GM03348 (cell line): ENCODE results near the gene PCDHB13.
A peak's percentile ranks its signal among the peaks of the same experiment; 100 is the strongest.
"Not testable (repeated sequence)": the region's sequence is repeated elsewhere in the genome, so short reads cannot be mapped to it uniquely, and the experiment has no call there.

Source experiments
- DNase-seq: peaks from one replicate; pipeline ENCODE4 v3.0.0; 2012; ENCODE audit warnings: low spot score

PCDHB13 gene

GRCh38 chr5:141201646-141202045, 12.1 kb upstream of the PCDHB13 start:
- not testable (repeated sequence) for DNase-seq

GRCh38 chr5:141208478-141208877, 5.2 kb upstream of the PCDHB13 start, which contains the start of gene PCDHB12:
TSS of gene PCDHB12 (plus strand) at chr5:141208719. CDS start at chr5:141208908, 189 bp downstream.
- peak; percentile 33 for DNase-seq

- DNase-seq, result not testable (repeated sequence)
These were observed 3.4 kb upstream of the PCDHB13 start for GRCh38 chr5:141210281-141210680.

GRCh38 chr5:141210849-141211248, 2.9 kb upstream of the PCDHB13 start:
- DNase-seq, result not testable (repeated sequence)

- not testable (repeated sequence) for DNase-seq
These were observed 864 bp downstream of the PCDHB13 start for GRCh38 chr5:141214583-141214982.

- DNase-seq, result not testable (repeated sequence)
These were observed 1.8 kb downstream of the PCDHB13 start for GRCh38 chr5:141215504-141215903.

GRCh38 chr5:141216035-141216434, 2.3 kb downstream of the PCDHB13 start:
- not testable (repeated sequence) for DNase-seq

GRCh38 chr5:141223112-141223783, 9.5 kb downstream of the PCDHB13 start, which contains the start of gene PCDHB14:
TSS of gene PCDHB14 (plus strand) at chr5:141223343. CDS start at chr5:141223506, 163 bp downstream.
- DNase-seq, result peak; percentile 54

GRCh38 chr5:141224844-141225243, 11.1 kb downstream of the PCDHB13 start:
- DNase-seq, result not testable (repeated sequence)

- not testable (repeated sequence) for DNase-seq
These were observed 11.7 kb downstream of the PCDHB13 start for GRCh38 chr5:141225421-141225820.

- DNase-seq, result peak; percentile 23
These were observed 20.5 kb downstream of the PCDHB13 start for GRCh38 chr5:141234109-141234667.

- not testable (repeated sequence) for DNase-seq
These were observed 22.2 kb downstream of the PCDHB13 start for GRCh38 chr5:141235922-141236321.

GRCh38 chr5:141236516-141237313, 23.0 kb downstream of the PCDHB13 start:
- no peak for DNase-seq

GRCh38 chr5:141241496-141241895, 27.8 kb downstream of the PCDHB13 start:
- no peak for DNase-seq

- DNase-seq, result no peak
These were observed 31.6 kb downstream of the PCDHB13 start, which contains the start of gene PCDHB15 for GRCh38 chr5:141245250-141245717. TSS of gene PCDHB15 (plus strand) at chr5:141245395. CDS start at chr5:141245579, 184 bp downstream.

GRCh38 chr5:141246971-141247370, 33.3 kb downstream of the PCDHB13 start:
- not testable (repeated sequence) for DNase-seq

- DNase-seq, result not testable (repeated sequence)
These were observed 33.7 kb downstream of the PCDHB13 start for GRCh38 chr5:141247434-141247833.

- no peak for DNase-seq
These were observed 36.9 kb downstream of the PCDHB13 start for GRCh38 chr5:141250576-141250975.

- DNase-seq, result no peak
These were observed 44.7 kb downstream of the PCDHB13 start for GRCh38 chr5:141258464-141258863.

- DNase-seq, result no peak
These were observed 45.2 kb downstream of the PCDHB13 start for GRCh38 chr5:141258948-141259347.

GRCh38 chr5:141260458-141261237, 46.9 kb downstream of the PCDHB13 start:
- no peak for DNase-seq

GRCh38 chr5:141261238-141261546, 47.5 kb downstream of the PCDHB13 start:
- DNase-seq, result no peak
